Anterior cingulate cortex (tissue), 58 donors: Measurements from ENCODE around the gene HMX3.

Source experiments
- DNase-seq, 58 donors: peaks; one replicate each; lab custom pipeline; 2025; lab: John Stamatoyannopoulos, UW

HMX3 gene

GRCh38 chr10:123135415-123136141 is at the start of gene HMX3:
Gene HMX3 (plus strand): TSS chr10:123135970. CDS start chr10:123136051, 81 bp downstream.
- DNase-seq = no peak

GRCh38 chr10:123086281-123086680 is 49.5 kb upstream of the HMX3 start:
- DNase-seq = no peak

- DNase-seq = no peak
Measured at GRCh38 chr10:123087348-123087747, 48.4 kb upstream of the HMX3 start.

- no peak for DNase-seq
Measured at GRCh38 chr10:123087786-123088185, 48.0 kb upstream of the HMX3 start.

GRCh38 chr10:123092635-123093414 is 42.9 kb upstream of the HMX3 start:
- no peak for DNase-seq

- DNase-seq = no peak
Measured at GRCh38 chr10:123093489-123093888, 42.3 kb upstream of the HMX3 start.

GRCh38 chr10:123096452-123096851 is 39.3 kb upstream of the HMX3 start:
- DNase-seq = peak in 13 of 58 donors; percentile 1 to 50 (median 8)

GRCh38 chr10:123097039-123097438 is 38.7 kb upstream of the HMX3 start:
- no peak for DNase-seq

- no peak for DNase-seq
Measured at GRCh38 chr10:123100030-123100762, 35.6 kb upstream of the HMX3 start.

- no peak for DNase-seq
Measured at GRCh38 chr10:123101872-123102271, 33.9 kb upstream of the HMX3 start.

GRCh38 chr10:123102673-123103072 is 33.1 kb upstream of the HMX3 start:
- no peak for DNase-seq

- no peak for DNase-seq
Measured at GRCh38 chr10:123103944-123104343, 31.8 kb upstream of the HMX3 start.

GRCh38 chr10:123109466-123109865 is 26.3 kb upstream of the HMX3 start:
- DNase-seq = no peak

- peak in 12 of 58 donors; percentile 3 to 17 (median 8) for DNase-seq
Measured at GRCh38 chr10:123117644-123118417, 17.9 kb upstream of the HMX3 start.

- DNase-seq = no peak
Measured at GRCh38 chr10:123119081-123119480, 16.7 kb upstream of the HMX3 start.

GRCh38 chr10:123126246-123126645 is 9.5 kb upstream of the HMX3 start:
- no peak for DNase-seq

- DNase-seq = no peak
Measured at GRCh38 chr10:123129618-123130271, 6.0 kb upstream of the HMX3 start.

- DNase-seq = peak in 53 of 58 donors; percentile 12 to 85 (median 46)
Measured at GRCh38 chr10:123132576-123133477, 2.9 kb upstream of the HMX3 start.
